Measurements from ENCODE around the gene ETV6. TPM values are rescaled to one million over a fixed set of nuclear protein-coding genes. Genes with fewer than 3 reads are reported as not detected.
A peak's percentile ranks its signal among the peaks of the same experiment; 100 is the strongest.

ETV6 gene
- polyA plus RNA-seq, 2 of the 4 experiments (the other 2 are of a cell fraction): 4.0 to 7.0 TPM

DNA sequence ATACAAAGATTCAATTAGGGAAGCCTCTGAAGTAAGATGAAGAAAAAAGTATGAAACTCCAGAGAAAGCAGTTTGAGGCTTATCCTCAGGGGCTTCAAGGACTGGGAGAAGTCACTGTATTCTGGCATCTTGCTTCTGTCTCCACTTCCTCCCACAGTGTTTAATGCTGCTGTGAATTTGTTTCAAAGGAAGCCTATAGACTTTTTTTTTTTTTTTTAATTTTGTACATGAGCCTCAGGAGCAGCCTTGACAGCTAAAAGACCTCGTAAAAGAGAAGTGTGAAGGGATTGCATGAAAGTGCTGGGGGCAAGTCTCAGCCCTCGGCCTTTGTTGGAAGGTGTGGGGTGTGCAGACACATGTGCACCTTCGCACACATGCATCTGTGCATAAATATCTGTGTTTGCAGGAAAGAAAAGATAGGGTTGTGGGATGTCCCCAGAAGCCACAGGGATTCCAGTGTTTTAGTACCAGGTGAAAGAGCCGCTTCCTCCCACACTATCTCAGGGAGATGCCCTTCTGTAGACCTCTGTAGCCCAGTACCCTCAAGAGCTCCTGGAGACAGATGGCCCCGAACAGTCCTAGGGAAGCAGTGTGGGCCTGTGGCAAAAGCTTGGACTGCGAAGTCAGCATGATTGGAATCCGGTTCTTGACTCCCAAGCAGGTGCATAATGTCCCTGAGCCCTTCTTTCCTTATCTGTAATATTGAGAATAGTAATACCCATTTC lies 227.8 kb downstream of the ETV6 start:
- CTCF ChIA-PET: no interaction called here
- Histone ChIP-seq H3K4me1 (peaks cover 28% of the 10 kb centered on the region), H3K4me3 (no peak overlapping the region), H3K9me3 (no peaks in the 10 kb centered on the region), H3K4me2 (peak overlapping the region; percentile 53; the same call in 2 of the 3 replicates), H3K27ac (peak overlapping the region in 1 of 2 experiments; percentile 60; a peak in 3 of 6 replicates)
- 89% methylated on average over 7 of the region's 7 CpGs for WGBS (ENCODE audit: missing lambda C conversion rate)
- POLR2A ChIA-PET: no interaction called here
- FAIRE-seq (no peak), ATAC-seq (peak in 1 of 2 experiments; percentile 34; a peak in 3 of 6 replicates), DNase-seq (ENCODE audit: low read depth in 1 of 2, low spot score in 1 of 2) (no peak)
- no peak for TF ChIP-seq FOSL2 (IDR thresholded peaks at IDR 0.05)
- no peak for TF ChIP-seq FOSL2 (CRISPR knock-in tag; IDR thresholded peaks at IDR 0.05)
- no peak for TF ChIP-seq NFE2L2 (conservative IDR thresholded peaks at IDR 0.05; ENCODE audit: low read length)
- TF ChIP-seq HEYL (CRISPR knock-in tag; IDR thresholded peaks at IDR 0.05): no peak
- TF ChIP-seq, protein P1, sequence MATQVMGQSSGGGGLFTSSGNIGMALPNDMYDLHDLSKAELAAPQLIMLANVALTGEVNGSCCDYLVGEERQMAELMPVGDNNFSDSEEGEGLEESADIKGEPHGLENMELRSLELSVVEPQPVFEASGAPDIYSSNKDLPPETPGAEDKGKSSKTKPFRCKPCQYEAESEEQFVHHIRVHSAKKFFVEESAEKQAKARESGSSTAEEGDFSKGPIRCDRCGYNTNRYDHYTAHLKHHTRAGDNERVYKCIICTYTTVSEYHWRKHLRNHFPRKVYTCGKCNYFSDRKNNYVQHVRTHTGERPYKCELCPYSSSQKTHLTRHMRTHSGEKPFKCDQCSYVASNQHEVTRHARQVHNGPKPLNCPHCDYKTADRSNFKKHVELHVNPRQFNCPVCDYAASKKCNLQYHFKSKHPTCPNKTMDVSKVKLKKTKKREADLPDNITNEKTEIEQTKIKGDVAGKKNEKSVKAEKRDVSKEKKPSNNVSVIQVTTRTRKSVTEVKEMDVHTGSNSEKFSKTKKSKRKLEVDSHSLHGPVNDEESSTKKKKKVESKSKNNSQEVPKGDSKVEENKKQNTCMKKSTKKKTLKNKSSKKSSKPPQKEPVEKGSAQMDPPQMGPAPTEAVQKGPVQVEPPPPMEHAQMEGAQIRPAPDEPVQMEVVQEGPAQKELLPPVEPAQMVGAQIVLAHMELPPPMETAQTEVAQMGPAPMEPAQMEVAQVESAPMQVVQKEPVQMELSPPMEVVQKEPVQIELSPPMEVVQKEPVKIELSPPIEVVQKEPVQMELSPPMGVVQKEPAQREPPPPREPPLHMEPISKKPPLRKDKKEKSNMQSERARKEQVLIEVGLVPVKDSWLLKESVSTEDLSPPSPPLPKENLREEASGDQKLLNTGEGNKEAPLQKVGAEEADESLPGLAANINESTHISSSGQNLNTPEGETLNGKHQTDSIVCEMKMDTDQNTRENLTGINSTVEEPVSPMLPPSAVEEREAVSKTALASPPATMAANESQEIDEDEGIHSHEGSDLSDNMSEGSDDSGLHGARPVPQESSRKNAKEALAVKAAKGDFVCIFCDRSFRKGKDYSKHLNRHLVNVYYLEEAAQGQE (IDR thresholded peaks at IDR 0.05): no peak
- no peak for TF ChIP-seq POLR2AphosphoS2 (conservative IDR thresholded peaks at IDR 0.05; ENCODE audit: low read length)
- TF ChIP-seq ZFP36 (IDR thresholded peaks at IDR 0.05; ENCODE audit: borderline replicate concordance, partially characterized antibody): no peak
- TF ChIP-seq JUNB (IDR thresholded peaks at IDR 0.05): no peak
- no peak for TF ChIP-seq TFCP2L1 (CRISPR knock-in tag; IDR thresholded peaks at IDR 0.05)
- no peak for TF ChIP-seq TP53 (CRISPR knock-in tag; IDR thresholded peaks at IDR 0.05)
- TF ChIP-seq HOXA7 (CRISPR knock-in tag; IDR thresholded peaks at IDR 0.05): no peak
- TF ChIP-seq EP300 (IDR thresholded peaks at IDR 0.05): no peak
- TF ChIP-seq HMGXB4 (CRISPR knock-in tag; IDR thresholded peaks at IDR 0.05; ENCODE audit: borderline replicate concordance): no peak
- TF ChIP-seq RCOR1 (IDR thresholded peaks at IDR 0.05; ENCODE audit: low read depth, low read length): no peak
- no peak for TF ChIP-seq CBX2 (IDR thresholded peaks at IDR 0.05; ENCODE audit: borderline replicate concordance, low read depth)
- TF ChIP-seq MAFK (IDR thresholded peaks at IDR 0.05; ENCODE audit: partially characterized antibody): no peak
- no peak for TF ChIP-seq CHD2 (IDR thresholded peaks at IDR 0.05; ENCODE audit: low read length, partially characterized antibody)
- no peak for TF ChIP-seq NR3C1 (IDR thresholded peaks at IDR 0.05)
- TF ChIP-seq RFX5 (IDR thresholded peaks at IDR 0.05): no peak

DNA sequence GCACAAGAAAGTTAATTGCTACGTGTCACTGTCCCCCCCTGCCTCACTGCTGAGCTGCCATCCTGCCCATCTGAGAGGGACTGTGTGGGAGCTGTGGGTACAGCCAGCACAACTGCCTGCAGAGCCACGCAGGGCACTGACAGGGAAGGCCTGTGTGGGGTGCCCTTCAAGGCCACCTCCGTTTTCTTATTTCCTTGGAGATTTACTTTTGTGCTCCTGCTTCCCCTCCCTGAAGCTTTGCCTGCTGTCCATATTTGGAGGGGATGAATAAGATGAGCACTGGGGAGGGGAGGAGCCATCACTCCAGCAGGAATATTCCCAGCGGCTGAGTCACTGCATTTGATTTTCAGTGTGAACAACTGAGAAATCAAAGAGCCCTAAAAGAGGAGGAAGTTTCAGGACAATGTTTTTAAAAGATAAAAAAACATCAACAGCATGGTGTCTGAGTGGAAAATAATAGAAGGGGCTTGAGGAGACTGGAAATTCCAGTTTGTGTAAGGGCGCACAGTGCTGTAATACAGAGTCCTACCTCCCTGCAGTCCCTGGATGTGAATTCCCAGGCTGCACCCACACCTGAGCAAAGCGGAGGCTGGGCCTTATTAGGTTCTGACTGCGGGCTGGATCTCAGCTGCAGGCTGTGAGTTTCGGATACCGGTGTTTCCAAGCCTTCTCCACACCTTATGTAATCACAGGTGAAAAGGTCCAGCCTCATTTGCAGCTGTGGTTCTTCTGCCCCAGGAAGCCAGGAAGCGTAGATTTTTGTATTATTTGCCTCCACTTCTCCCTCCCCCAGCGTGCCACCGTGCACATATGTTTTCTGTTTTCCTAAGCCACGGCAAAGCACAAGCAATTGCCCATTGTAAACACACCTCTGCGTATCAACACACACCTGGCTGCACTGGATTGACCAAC lies 228.7 kb downstream of the ETV6 start:
- Histone ChIP-seq H3K4me3 (no peak overlapping the region), H3K4me1 (peaks cover 35% of the 10 kb centered on the region), H3K27ac (peak overlapping the region; percentile 33 to 60; a peak in 4 of 6 replicates), H3K9me3 (no peaks in the 10 kb centered on the region), H3K4me2 (peak overlapping the region; percentile 53)
- FAIRE-seq (no peak), ATAC-seq (peak; percentile 89 to 91), DNase-seq (ENCODE audit: low read depth in 1 of 2, low spot score in 1 of 2) (peak; percentile 43 to 50)
- ChIA-PET POLR2A (no interaction called here), CTCF (interaction anchor here (0.6 to 1.0 kb wide), 2 partner anchors 15 to 83 kb away, joined by 3 read pairs; no protein-coding TSS in a partner anchor)
- WGBS (ENCODE audit: missing lambda C conversion rate): 58% methylated on average over 14 of the region's 14 CpGs
- no peak for TF ChIP-seq ZFP36 (IDR thresholded peaks at IDR 0.05; ENCODE audit: borderline replicate concordance, partially characterized antibody)
- no peak for TF ChIP-seq TP53 (CRISPR knock-in tag; IDR thresholded peaks at IDR 0.05)
- TF ChIP-seq TFCP2L1 (CRISPR knock-in tag; IDR thresholded peaks at IDR 0.05): no peak
- no peak for TF ChIP-seq HDAC2 (IDR thresholded peaks at IDR 0.05)
- no peak for TF ChIP-seq MYC (IDR thresholded peaks at IDR 0.05; ENCODE audit: borderline replicate concordance, low read length)
- no peak for TF ChIP-seq PHF8 (IDR thresholded peaks at IDR 0.05; ENCODE audit: borderline replicate concordance, low read depth)
- no peak for TF ChIP-seq RFX5 (IDR thresholded peaks at IDR 0.05)
- no peak for TF ChIP-seq HOXB13 (CRISPR knock-in tag; IDR thresholded peaks at IDR 0.05; ENCODE audit: low read depth)
- no peak for TF ChIP-seq CHD2 (IDR thresholded peaks at IDR 0.05; ENCODE audit: low read length, partially characterized antibody)
- TF ChIP-seq ESRRA (IDR thresholded peaks at IDR 0.05; ENCODE audit: borderline replicate concordance, low read length): no peak
- TF ChIP-seq RCOR1 (IDR thresholded peaks at IDR 0.05; ENCODE audit: low read depth, low read length): no peak
- no peak for TF ChIP-seq EHF (CRISPR knock-in tag; IDR thresholded peaks at IDR 0.05)
- TF ChIP-seq NFE2L2 (conservative IDR thresholded peaks at IDR 0.05; ENCODE audit: low read length): no peak
- no peak for TF ChIP-seq JUN (IDR thresholded peaks at IDR 0.05)

All from A549 (cell line).